HG03460 (cell line): Measurements from ENCODE around the gene YTHDC1.
"Not testable (repeated sequence)": the region's sequence is repeated elsewhere in the genome, so short reads cannot be mapped to it uniquely, and the experiment has no call there.

Experiments
- ATAC-seq: cut with Tn5 transposase; IDR thresholded peaks from one replicate; pipeline ENCODE4 v1.9.1; 2021; ENCODE audit not compliant: unreplicated experiment

The YTHDC1 gene

GRCh38 chr4:68349649-68350360 lies at the start of gene YTHDC1:
YTHDC1 (minus strand) TSS chr4:68350090; CDS start chr4:68349753, 337 bp downstream.
- ATAC-seq, result peak; percentile 97

GRCh38 chr4:68399306-68399705 lies 49.4 kb upstream of the YTHDC1 start:
- no peak for ATAC-seq

GRCh38 chr4:68396756-68397155 lies 46.9 kb upstream of the YTHDC1 start:
- no peak for ATAC-seq

GRCh38 chr4:68391436-68391835 lies 41.5 kb upstream of the YTHDC1 start:
- ATAC-seq, result no peak

GRCh38 chr4:68390205-68390935 lies 40.5 kb upstream of the YTHDC1 start:
- ATAC-seq, result no peak

- ATAC-seq, result not testable (repeated sequence)
These were observed 39.6 kb upstream of the YTHDC1 start for GRCh38 chr4:68389386-68389913.

GRCh38 chr4:68388347-68388865 lies 38.5 kb upstream of the YTHDC1 start:
- no peak for ATAC-seq

GRCh38 chr4:68385267-68385666 lies 35.4 kb upstream of the YTHDC1 start:
- no peak for ATAC-seq

GRCh38 chr4:68383115-68383514 lies 33.2 kb upstream of the YTHDC1 start:
- no peak for ATAC-seq

GRCh38 chr4:68378226-68378625 lies 28.3 kb upstream of the YTHDC1 start:
- ATAC-seq, result no peak

- ATAC-seq, result peak; percentile 67
These were observed 26.0 kb upstream of the YTHDC1 start for GRCh38 chr4:68375667-68376559.

GRCh38 chr4:68373513-68373912 lies 23.6 kb upstream of the YTHDC1 start:
- peak; percentile 91 for ATAC-seq

GRCh38 chr4:68372588-68372987 lies 22.7 kb upstream of the YTHDC1 start:
- no peak for ATAC-seq

GRCh38 chr4:68369142-68369805 lies 19.4 kb upstream of the YTHDC1 start:
- no peak for ATAC-seq

GRCh38 chr4:68368691-68369131 lies 18.8 kb upstream of the YTHDC1 start:
- ATAC-seq, result no peak

GRCh38 chr4:68367835-68368234 lies 17.9 kb upstream of the YTHDC1 start:
- ATAC-seq, result no peak

- no peak for ATAC-seq
These were observed 16.7 kb upstream of the YTHDC1 start for GRCh38 chr4:68366600-68366999.

- no peak for ATAC-seq
These were observed 15.2 kb upstream of the YTHDC1 start for GRCh38 chr4:68365068-68365467.

- ATAC-seq, result no peak
These were observed 11.3 kb upstream of the YTHDC1 start for GRCh38 chr4:68361146-68361589.
